Aorta (tissue), 5 donors: ENCODE data around the gene PRDX3. TPM values are rescaled to one million over a fixed set of nuclear protein-coding genes. Genes with fewer than 3 reads are reported as not detected.

ENCODE experiments used
- ATAC-seq: fragments of 200-7000 bp; cut with Tn5 transposase; one replicate; pipeline ENCODE4 v1.9.1; 2022; ENCODE audit warnings: moderate library complexity; ENCODE audit not compliant: low FRiP score
- DNase-seq, 2 donors: peaks; one replicate each; pipeline ENCODE4 v3.0.0-alpha.2; 2020
- H3K27ac ChIP-seq, 2 donors: one replicate each; pipeline ENCODE4 v1.5.1; 2013; ENCODE audit warnings: low read length in 2 of 2, mild to moderate bottlenecking in 2 of 2, moderate library complexity in 2 of 2, control low read depth in 1 of 2, inconsistent platforms in 1 of 2, low read depth in 1 of 2
- H3K27me3 ChIP-seq, 2 donors: one replicate each; pipeline ENCODE4 v1.6.1; 2013; ENCODE audit warnings: control low read depth in 1 of 2, low read length in 1 of 2, mild to moderate bottlenecking in 1 of 2, moderate library complexity in 1 of 2; ENCODE audit not compliant: insufficient read depth in 2 of 2, control insufficient read depth in 1 of 2
- H3K36me3 ChIP-seq, 2 donors: one replicate each; pipeline ENCODE4 v1.6.1; 2013; ENCODE audit warnings: control low read depth in 1 of 2, low read length in 1 of 2, mild to moderate bottlenecking in 1 of 2; ENCODE audit not compliant: insufficient read depth in 2 of 2, control insufficient read depth in 1 of 2
- H3K4me1 ChIP-seq, 2 donors: one replicate each; pipeline ENCODE4 v1.6.1; 2013; ENCODE audit warnings: low read length in 2 of 2, control low read depth in 1 of 2, mild to moderate bottlenecking in 1 of 2, moderate library complexity in 1 of 2; ENCODE audit not compliant: insufficient read depth in 2 of 2, control insufficient read depth in 1 of 2
- H3K4me3 ChIP-seq, 2 donors: one replicate each; pipeline ENCODE4 v1.5.1; 2013; ENCODE audit warnings: low read length in 2 of 2, control low read depth in 1 of 2, mild to moderate bottlenecking in 1 of 2
- H3K9me3 ChIP-seq: one replicate; pipeline ENCODE4 v1.6.1; 2013; ENCODE audit warnings: mild to moderate bottlenecking, low read length; ENCODE audit not compliant: control insufficient read depth
- WGBS, 2 donors: extraction: QIAGEN DNeasy Blood & Tissue Kit; methylation state at CpG; one replicate each; pipeline ENCODE4 v1.1.7; 2013; 5-methylcytosine and 5-hydroxymethylcytosine counted together
- intact Hi-C, 2 donors: fragments of 100-400 bp; cut with DNase I; formaldehyde crosslinking; loops; one replicate each; pipeline versions ENCODE4 v1.14.2 to v1.15.0; 2022
- polyA plus RNA-seq, 2 donors: library from polyadenylated mRNA; stranded (reverse); fragments of 200-250 nt; gene quantifications; one replicate each; pipeline ENCODE4 v1.2.3, GENCODE V29; 2013
- total RNA-seq, 2 donors: library from RNA; stranded (reverse); fragmentation: NEBNext Ultra II Directional; extraction: Animal tissue kit (Norgen Biotek cat#: 25700); gene quantifications; one replicate each; pipeline ENCODE4 v1.2.1, GENCODE V29; 2021
- donor health status: healthy with polysubstance abuse.
- donor health status: Bipolar disorder and iron deficiency.
- donor health status: DM: no; HTN: no; CAD: no.
- donor health status: DM: no; HTN: no; CAD: no.
- donor health status: DM: yes; HTN: yes; CAD: no.

The PRDX3 gene
- total and polyA plus RNA-seq, 4 donors, result 76.3 to 158 (median 91.5) TPM

DNA sequence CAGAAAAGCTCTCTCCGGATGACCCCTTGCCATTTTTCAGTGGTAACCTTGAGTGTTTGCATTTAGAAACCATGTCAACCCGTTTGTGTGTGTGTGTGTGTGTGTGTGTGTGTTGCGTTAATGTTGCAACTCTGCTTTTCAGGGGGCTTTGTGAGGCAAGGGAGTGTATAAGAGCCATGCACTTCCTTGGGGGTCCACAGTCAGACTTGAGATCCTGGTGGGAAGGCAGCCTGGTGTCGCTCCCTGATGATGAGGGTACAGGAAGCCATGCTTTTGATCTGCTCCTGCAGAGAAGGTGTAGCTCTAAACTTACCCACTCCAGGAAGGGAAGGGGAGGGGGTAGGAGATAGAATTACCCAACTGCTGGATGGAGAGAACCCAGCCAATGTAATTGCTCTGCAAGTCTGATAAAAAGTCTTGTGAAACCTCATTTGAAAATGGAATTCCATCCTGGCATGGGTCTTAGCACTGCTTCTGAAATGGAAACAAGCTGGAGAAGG is 39.4 kb upstream of the PRDX3 start:
- intact Hi-C loops, result no loop called here
- WGBS, 2 donors, result 51 to 53% methylated on average over 4 of the region's 4 CpGs
- H3K9me3 ChIP-seq, result no peaks in the 10 kb centered on the region
- DNase-seq, result no peak
- H3K27ac ChIP-seq, result peak overlapping the region; percentile 9 to 37
- ATAC-seq, result peak; percentile 58
- no peaks in the 10 kb centered on the region for H3K36me3 ChIP-seq
- peaks cover 2 to 12% of the 10 kb centered on the region in 2 donors for H3K4me1 ChIP-seq
- H3K27me3 ChIP-seq, result no peaks in the 10 kb centered on the region
- H3K4me3 ChIP-seq, result no peak overlapping the region

GRCh38 chr10:119217401-119217800 is 38.8 kb upstream of the PRDX3 start:
- no peaks in the 10 kb centered on the region for H3K9me3 ChIP-seq
- intact Hi-C loops, result no loop called here
- H3K36me3 ChIP-seq, result no peaks in the 10 kb centered on the region
- WGBS, 2 donors, result 74 to 75% methylated on average over 9 of the region's 9 CpGs
- no peaks in the 10 kb centered on the region for H3K27me3 ChIP-seq
- peaks cover 2 to 17% of the 10 kb centered on the region in 2 donors for H3K4me1 ChIP-seq
- DNase-seq (no peak), ATAC-seq (no peak)
- peak overlapping the region in 1 of 2 donors; percentile 9 for H3K27ac ChIP-seq
- no peak overlapping the region for H3K4me3 ChIP-seq

- ATAC-seq (no peak), DNase-seq (peak in 1 of 2 donors; percentile 54)
- WGBS, 2 donors, result 63 to 65% methylated on average over 5 of the region's 5 CpGs
- Histone ChIP-seq H3K27ac (no peak overlapping the region), H3K36me3 (no peaks in the 10 kb centered on the region), H3K27me3 (no peaks in the 10 kb centered on the region), H3K4me1 (peaks cover 0 to 19% of the 10 kb centered on the region in 2 donors), H3K4me3 (no peak overlapping the region), H3K9me3 (no peaks in the 10 kb centered on the region)
- intact Hi-C loops, result no loop called here
Measured at GRCh38 chr10:119216127-119216526, 37.5 kb upstream of the PRDX3 start.

DNA sequence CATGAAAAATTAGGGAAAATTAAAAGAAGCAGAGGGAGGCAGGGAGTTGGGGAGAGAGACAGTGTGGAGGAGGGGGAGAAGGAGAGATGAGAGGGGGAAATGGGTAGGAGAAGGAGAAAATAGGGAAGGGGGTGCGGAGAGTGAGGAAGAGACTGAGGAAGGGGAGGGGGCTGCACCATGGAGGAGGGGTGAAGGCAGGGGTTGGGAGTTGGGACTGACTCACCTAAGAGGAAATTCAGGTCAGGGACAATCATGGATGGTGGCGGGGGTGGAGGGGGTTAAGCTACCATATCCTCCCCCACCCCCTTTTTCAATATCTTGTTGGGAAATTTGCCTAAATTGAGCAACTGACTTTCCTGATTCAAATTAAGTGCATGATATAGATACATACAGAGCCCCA is 36.8 kb upstream of the PRDX3 start:
- Histone ChIP-seq H3K36me3 (no peaks in the 10 kb centered on the region), H3K27me3 (no peaks in the 10 kb centered on the region), H3K27ac (no peak overlapping the region), H3K4me3 (no peak overlapping the region), H3K9me3 (no peaks in the 10 kb centered on the region), H3K4me1 (peaks cover 0 to 19% of the 10 kb centered on the region in 2 donors)
- intact Hi-C loops, result no loop called here
- DNase-seq, result peak in 1 of 2 donors; percentile 22
- 93 to 100% methylated on average over 2 of the region's 2 CpGs for WGBS, 2 donors
- no peak for ATAC-seq

GRCh38 chr10:119211625-119212441 is 33.2 kb upstream of the PRDX3 start:
- H3K27ac ChIP-seq, result peak overlapping the region; percentile 82 to 93
- 3 to 4% methylated on average over 12 of the region's 12 CpGs for WGBS, 2 donors
- H3K4me3 ChIP-seq, result peak overlapping the region in 1 of 2 donors; percentile 23
- H3K27me3 ChIP-seq, result no peaks in the 10 kb centered on the region
- ATAC-seq (no peak), DNase-seq (peak in 1 of 2 donors; percentile 41)
- no peaks in the 10 kb centered on the region for H3K36me3 ChIP-seq
- H3K4me1 ChIP-seq, result peaks cover 0 to 11% of the 10 kb centered on the region in 2 donors
- no peaks in the 10 kb centered on the region for H3K9me3 ChIP-seq
- intact Hi-C loops, result loop anchor here in 1 of 2 donors (5.0 kb wide), 1 partner anchor 40 kb away; no protein-coding TSS in a partner anchor

DNA sequence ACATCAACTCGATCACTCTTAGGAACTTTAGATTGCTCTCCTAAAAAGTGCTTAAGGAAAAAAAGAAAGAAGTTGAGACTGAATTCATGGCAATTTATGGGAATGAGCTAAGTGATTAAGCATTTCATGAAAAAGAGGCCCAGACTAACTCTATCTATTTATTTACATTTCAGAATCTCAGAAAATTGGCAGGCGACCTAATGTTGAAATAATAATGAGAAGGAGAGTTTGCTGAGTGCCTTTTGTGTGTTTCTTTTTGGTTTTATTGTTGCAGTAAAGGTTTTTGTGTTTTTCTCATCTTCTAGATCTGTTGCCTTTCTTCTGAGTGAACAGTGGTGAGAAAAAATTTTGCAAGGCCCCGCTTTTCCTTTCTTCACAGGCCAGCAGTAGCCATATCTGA is 32.6 kb upstream of the PRDX3 start:
- Histone ChIP-seq H3K36me3 (no peaks in the 10 kb centered on the region), H3K27me3 (no peaks in the 10 kb centered on the region), H3K27ac (peak overlapping the region; percentile 82 to 93), H3K9me3 (no peaks in the 10 kb centered on the region), H3K4me1 (peaks cover 0 to 11% of the 10 kb centered on the region in 2 donors), H3K4me3 (peak overlapping the region in 1 of 2 donors; percentile 23)
- intact Hi-C loops, result loop anchor here in 1 of 2 donors (5.0 kb wide), 1 partner anchor 41 kb away; no protein-coding TSS in a partner anchor
- DNase-seq, result no peak
- 4 to 8% methylated on average over 3 of the region's 3 CpGs for WGBS, 2 donors
- ATAC-seq, result no peak

DNA sequence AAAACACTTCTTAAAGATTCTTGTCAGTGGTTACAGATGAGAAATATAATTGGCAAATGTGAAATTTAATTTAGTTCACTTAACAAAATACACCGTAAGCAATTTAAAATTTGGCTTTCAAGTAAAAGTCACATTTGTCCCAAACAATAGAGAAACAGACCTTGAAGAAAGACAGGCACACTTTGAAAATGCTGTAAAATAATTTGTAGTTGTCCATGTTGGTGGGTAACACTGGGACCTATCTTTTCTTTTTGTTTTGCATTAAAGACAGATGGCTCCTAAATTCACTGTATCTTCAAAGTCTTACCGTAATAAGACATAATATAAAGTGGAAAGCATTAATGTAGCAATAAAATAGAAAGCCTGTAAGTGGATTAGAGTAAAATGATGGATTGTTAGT is 32.0 kb upstream of the PRDX3 start:
- intact Hi-C loops, result loop anchor here in 1 of 2 donors (5.0 kb wide), 1 partner anchor 42 kb away; no protein-coding TSS in a partner anchor
- no peaks in the 10 kb centered on the region for H3K27me3 ChIP-seq
- H3K27ac ChIP-seq, result no peak overlapping the region
- DNase-seq (no peak), ATAC-seq (no peak)
- no peak overlapping the region for H3K4me3 ChIP-seq
- WGBS, 2 donors, result 20 to 24% methylated on average over 2 of the region's 2 CpGs
- H3K9me3 ChIP-seq, result no peaks in the 10 kb centered on the region
- no peaks in the 10 kb centered on the region for H3K36me3 ChIP-seq
- peaks cover 0 to 11% of the 10 kb centered on the region in 2 donors for H3K4me1 ChIP-seq

- intact Hi-C loops, result loop anchor here (5.0 kb wide), 3 partner anchors 42 to 207 kb away; no protein-coding TSS in a partner anchor
- H3K4me1 ChIP-seq, result peaks cover 0 to 11% of the 10 kb centered on the region in 2 donors
- no peaks in the 10 kb centered on the region for H3K9me3 ChIP-seq
- DNase-seq (peak in 1 of 2 donors; percentile 9), ATAC-seq (no peak)
- no peaks in the 10 kb centered on the region for H3K27me3 ChIP-seq
- H3K4me3 ChIP-seq, result peak overlapping the region; percentile 65 to 89
- no peaks in the 10 kb centered on the region for H3K36me3 ChIP-seq
- 1 to 4% methylated on average over 9 of the region's 9 CpGs for WGBS, 2 donors
- H3K27ac ChIP-seq, result peak overlapping the region; percentile 57 to 89
Measured at GRCh38 chr10:119209736-119210355, 31.2 kb upstream of the PRDX3 start.
